Neutrophil (primary cell): Measurements from ENCODE around the gene TRIM6.
"Not testable (repeated sequence)": the region's sequence is repeated elsewhere in the genome, so short reads cannot be mapped to it uniquely, and the experiment has no call there.

Source experiments
- H3K27ac ChIP-seq: fragments of 200-600 bp; sonication (generic); 2 replicates; pipeline ENCODE4 v1.5.1; 2016; ENCODE audit warnings: mild to moderate bottlenecking, moderate library complexity
- H3K27me3 ChIP-seq: fragments of 200-600 bp; sonication (generic); 2 replicates; pipeline ENCODE4 v1.6.0; 2016; ENCODE audit warnings: mild to moderate bottlenecking
- H3K36me3 ChIP-seq: fragments of 200-600 bp; sonication (generic); 2 replicates; pipeline ENCODE4 v1.5.1; 2017
- H3K4me1 ChIP-seq, 2 experiments: fragments of 200-600 bp in 1 of 2; sonication (generic) in 1 of 2; 1 replicate in 1 of 2; 2 replicates in 1 of 2; pipeline versions ENCODE4 v1.5.1 to v1.6.1; 2013 to 2016; ENCODE audit warnings: low read depth in 1 of 2, low read length in 1 of 2, mild to moderate bottlenecking in 1 of 2, moderate library complexity in 1 of 2; ENCODE audit not compliant: control insufficient read depth in 1 of 2, insufficient read depth in 1 of 2
- H3K4me3 ChIP-seq, 2 experiments: fragments of 200-600 bp in 1 of 2; sonication (generic) in 1 of 2; 1 replicate in 1 of 2; 2 replicates in 1 of 2; pipeline ENCODE4 v1.5.1; 2013 to 2016; ENCODE audit warnings: low read depth in 1 of 2, low read length in 1 of 2, mild to moderate bottlenecking in 1 of 2, moderate library complexity in 1 of 2
- H3K9me3 ChIP-seq: fragments of 200-600 bp; sonication (generic); 2 replicates; pipeline ENCODE4 v1.5.1; 2016
- CTCF ChIP-seq: fragments of 200-600 bp; sonication (generic); IDR thresholded peaks from 2 replicates; pipeline ENCODE4 v1.5.1; 2016; ENCODE audit warnings: antibody characterized with exemption

The TRIM6 gene

GRCh38 chr11:5646139-5646538 lies 49.7 kb downstream of the TRIM6 start:
- TF ChIP-seq CTCF: no peak
- Histone ChIP-seq H3K4me3 (no peak overlapping the region), H3K36me3 (peaks cover 34% of the 10 kb centered on the region), H3K4me1 (no peaks in the 10 kb centered on the region), H3K27ac (no peak overlapping the region), H3K9me3 (no peaks in the 10 kb centered on the region), H3K27me3 (no peaks in the 10 kb centered on the region)

- no peaks in the 10 kb centered on the region for H3K36me3 ChIP-seq
- no peaks in the 10 kb centered on the region for H3K9me3 ChIP-seq
- no peaks in the 10 kb centered on the region for H3K4me1 ChIP-seq
- H3K4me3 ChIP-seq: no peak overlapping the region
- TF ChIP-seq CTCF: no peak
- H3K27ac ChIP-seq: no peak overlapping the region
- H3K27me3 ChIP-seq: no peaks in the 10 kb centered on the region
Observed at GRCh38 chr11:5655474-5655873, 59.0 kb downstream of the TRIM6 start.

GRCh38 chr11:5656956-5657355 lies 60.5 kb downstream of the TRIM6 start:
- not testable (repeated sequence) for H3K4me1 ChIP-seq, H3K9me3 ChIP-seq, H3K27me3 ChIP-seq, H3K36me3 ChIP-seq, H3K4me3 ChIP-seq, H3K27ac ChIP-seq

- H3K4me3 ChIP-seq: no peak overlapping the region
- H3K27me3 ChIP-seq: no peaks in the 10 kb centered on the region
- no peak for TF ChIP-seq CTCF
- no peaks in the 10 kb centered on the region for H3K4me1 ChIP-seq
- peaks cover 10% of the 10 kb centered on the region for H3K36me3 ChIP-seq
- H3K9me3 ChIP-seq: no peaks in the 10 kb centered on the region
- H3K27ac ChIP-seq: no peak overlapping the region
Observed at GRCh38 chr11:5658318-5658717, 61.9 kb downstream of the TRIM6 start.
